ENCODE data around the gene TRAF2.
"Not testable (repeated sequence)": the region's sequence is repeated elsewhere in the genome, so short reads cannot be mapped to it uniquely, and the experiment has no call there.

TRAF2 gene

DNA sequence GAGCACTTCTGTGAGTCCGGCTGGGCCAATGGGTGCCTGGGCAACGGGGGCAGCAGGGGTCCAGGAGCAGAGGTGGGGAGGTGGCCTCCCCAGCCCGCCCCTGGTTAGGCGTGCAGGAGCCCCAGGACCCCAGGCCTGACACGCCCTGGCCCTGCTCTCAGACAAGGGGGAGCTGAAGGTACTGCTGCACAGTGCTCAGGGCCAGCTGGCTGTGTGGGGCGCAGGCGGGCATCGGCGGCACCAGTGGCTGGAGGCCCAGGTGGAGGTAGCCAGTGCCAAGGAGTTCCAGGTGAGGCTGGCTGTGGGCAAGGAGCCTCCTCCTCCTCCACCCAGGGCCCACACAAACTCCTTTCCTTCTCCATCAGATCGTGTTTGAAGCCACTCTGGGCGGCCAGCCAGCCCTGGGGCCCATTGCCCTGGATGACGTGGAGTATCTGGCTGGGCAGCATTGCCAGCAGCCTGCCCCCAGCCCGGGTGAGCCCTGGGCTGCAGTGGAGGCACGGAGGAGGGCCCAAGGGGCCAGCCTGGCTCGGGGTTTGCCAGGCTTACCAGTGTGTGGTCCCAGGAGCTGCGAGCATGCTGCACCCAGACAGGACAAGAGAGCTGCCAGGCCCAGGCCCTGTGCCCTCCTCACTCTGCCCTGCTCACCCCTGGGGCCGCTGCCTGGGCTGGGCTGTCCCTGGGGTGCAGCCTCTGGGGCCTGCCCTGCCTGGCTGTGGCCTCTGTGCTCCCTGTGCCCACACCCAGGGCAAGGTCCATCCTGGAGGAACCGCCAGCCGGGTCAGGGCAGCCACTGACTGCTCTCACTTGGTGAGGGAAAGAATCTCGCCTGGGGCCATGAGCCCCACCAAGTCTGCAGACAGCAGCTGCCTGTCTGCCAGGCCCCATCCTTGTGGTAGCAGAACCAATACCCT lies 27.2 kb upstream of the TRAF2 start:
- no peak for DNase-seq

DNA sequence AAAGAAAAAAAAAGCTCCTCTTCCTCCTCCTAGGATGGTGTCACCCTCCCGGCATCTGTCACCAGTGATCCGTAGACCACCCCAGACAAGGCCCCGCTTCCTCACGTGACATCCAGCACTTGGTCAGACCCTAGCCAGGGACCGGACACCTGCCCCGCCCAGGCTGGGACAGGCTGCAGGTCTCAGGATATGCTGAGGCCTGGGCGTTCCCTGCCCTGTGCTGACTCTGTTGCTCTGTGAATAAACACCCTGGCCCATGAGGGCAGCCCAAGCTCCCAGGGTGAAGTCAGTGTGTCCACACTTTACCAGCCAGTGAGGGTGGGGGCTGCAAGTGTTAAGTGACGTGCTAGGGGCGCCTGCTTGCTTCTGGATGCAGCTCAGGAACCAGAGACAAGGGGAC lies 25.8 kb upstream of the TRAF2 start:
- DNase-seq: no peak

GRCh38 chr9:136860933-136861873 lies 25.1 kb upstream of the TRAF2 start:
- no peak for DNase-seq

GRCh38 chr9:136861874-136862457 lies 24.4 kb upstream of the TRAF2 start:
- DNase-seq: no peak

- no peak for DNase-seq
Measured at GRCh38 chr9:136862849-136863622, 23.3 kb upstream of the TRAF2 start.

GRCh38 chr9:136863623-136864273 lies 22.6 kb upstream of the TRAF2 start:
- DNase-seq: no peak

- no peak for DNase-seq
Measured at GRCh38 chr9:136865041-136865767, 21.1 kb upstream of the TRAF2 start.

- DNase-seq: no peak
Measured at GRCh38 chr9:136865768-136866103, 20.6 kb upstream of the TRAF2 start.

- DNase-seq: not testable (repeated sequence)
Measured at GRCh38 chr9:136866898-136867421, 19.4 kb upstream of the TRAF2 start.

DNA sequence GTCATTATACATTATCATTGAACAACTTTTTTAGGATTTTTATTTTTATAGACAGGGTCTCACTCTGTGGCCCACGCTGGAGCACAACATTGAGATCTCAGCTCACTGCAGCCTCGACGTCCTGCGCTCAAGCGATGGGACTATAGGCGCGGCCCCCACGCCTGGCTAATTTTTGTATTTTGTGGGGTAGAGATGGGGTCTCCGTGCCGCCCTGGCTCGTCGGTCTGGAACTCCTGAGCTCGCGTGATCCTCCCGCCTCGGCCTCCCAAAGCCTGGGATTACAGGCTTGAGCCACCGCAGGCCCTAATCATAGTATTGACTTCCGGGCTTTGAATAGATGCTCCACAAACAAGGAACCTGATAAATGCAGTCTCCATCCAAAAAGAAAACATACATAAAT lies 18.8 kb upstream of the TRAF2 start:
- no peak for DNase-seq

DNA sequence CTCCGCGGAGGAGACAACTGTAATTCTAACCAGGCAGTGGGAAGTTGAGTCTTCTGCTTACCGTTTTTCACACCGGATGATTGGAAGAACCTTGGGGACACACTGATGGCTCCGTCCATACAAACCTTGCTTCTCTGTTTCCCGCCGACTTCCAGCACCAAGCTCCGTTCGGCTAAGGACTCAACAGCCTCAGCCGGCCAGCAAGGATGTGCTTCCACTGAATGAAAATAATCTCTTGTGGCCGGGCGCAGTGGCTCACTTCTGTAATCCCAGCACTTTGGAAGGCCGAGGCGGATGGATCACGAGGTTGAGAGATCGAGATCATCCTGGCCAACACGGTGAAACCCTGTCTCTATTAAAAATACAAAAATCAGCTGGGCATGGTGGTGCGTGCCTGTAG lies 18.4 kb upstream of the TRAF2 start:
- no peak for DNase-seq

DNA sequence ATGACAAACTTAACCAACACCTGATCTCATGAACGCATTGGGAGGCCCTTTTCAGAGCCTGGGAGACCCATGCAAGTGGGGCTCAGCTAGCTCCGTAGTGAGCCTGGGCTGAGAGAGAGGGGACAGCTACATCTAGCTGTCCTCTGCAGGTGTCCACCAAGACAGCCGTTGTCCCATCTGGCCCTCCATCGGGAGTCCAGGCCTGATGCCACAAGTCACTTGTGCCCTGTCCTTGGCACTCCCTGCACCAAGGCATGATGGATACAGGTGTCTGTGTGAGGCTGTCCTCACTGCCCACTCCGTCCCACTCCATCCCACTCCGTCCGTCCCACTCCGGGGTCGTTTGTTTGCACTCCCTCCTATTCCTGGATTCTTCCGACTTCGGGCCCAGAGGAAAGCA lies 17.7 kb upstream of the TRAF2 start:
- no peak for DNase-seq

DNA sequence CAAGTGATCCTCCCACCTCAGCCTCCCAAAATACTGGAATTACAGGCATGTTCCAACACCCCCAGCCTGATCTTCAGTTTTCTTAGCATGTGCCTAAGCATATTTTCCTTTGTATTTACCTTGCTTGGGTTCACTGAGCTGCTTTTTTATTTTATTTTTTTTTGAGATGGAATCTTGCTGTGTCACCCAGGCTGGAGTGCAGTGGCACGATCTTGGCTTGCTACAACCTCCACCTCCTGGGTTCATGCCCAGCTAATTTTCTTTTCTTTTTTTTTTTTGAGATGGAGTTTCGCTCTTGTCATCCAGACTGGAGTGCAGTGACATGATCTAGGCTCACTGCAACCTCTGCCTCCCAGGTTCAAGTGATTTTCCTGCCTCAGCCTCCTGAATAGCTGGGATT lies 16.7 kb upstream of the TRAF2 start:
- DNase-seq: not testable (repeated sequence)

DNA sequence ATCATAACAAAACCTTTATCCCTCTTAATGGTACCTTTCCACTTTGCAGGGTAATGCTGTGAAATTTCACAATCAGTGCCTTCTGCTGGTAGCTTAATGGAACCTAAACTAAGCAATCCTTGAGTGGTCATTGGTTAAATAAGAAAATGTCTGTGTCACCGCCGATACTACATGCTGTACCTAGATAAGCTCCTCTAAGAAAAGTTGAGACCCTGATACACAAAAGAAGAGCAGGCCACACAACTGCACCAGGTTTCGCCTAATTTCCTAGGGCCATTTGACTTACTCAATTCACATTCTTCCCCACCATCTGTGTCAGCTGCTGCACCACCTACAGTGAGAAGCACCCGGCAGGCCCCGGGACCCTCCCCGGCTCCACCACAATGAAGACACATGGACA lies 11.2 kb upstream of the TRAF2 start:
- DNase-seq: no peak

- no peak for DNase-seq
Measured at GRCh38 chr9:136876476-136876875, 9.8 kb upstream of the TRAF2 start.

GRCh38 chr9:136880651-136881050 lies 5.7 kb upstream of the TRAF2 start:
- no peak for DNase-seq

DNA sequence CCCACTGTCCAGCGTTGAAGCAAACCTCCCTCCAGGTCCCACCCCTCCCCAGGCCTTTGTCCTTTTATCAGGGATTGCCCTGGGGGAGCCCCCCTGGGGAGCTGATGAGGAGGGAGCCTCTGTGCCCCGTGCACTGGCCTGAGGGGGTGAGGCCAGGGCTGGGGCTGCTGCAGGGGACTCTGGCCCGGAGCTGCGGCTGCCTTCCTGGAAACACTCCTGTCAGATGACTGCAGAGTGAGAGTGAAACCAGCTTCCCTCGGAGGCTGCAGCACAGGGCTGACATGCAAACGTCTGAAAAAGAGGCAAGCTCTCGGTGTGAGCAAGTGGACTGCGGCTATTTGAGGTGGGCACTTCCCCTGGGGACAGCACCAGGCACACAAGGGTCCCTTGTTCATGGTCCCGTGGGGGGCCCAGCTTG lies 4.6 kb upstream of the TRAF2 start:
- DNase-seq: peak; percentile 58

GRCh38 chr9:136882109-136882946 lies 4.0 kb upstream of the TRAF2 start:
- peak; percentile 93 for DNase-seq

- not testable (repeated sequence) for DNase-seq
Measured at GRCh38 chr9:136882947-136883283, 3.4 kb upstream of the TRAF2 start.

DNA sequence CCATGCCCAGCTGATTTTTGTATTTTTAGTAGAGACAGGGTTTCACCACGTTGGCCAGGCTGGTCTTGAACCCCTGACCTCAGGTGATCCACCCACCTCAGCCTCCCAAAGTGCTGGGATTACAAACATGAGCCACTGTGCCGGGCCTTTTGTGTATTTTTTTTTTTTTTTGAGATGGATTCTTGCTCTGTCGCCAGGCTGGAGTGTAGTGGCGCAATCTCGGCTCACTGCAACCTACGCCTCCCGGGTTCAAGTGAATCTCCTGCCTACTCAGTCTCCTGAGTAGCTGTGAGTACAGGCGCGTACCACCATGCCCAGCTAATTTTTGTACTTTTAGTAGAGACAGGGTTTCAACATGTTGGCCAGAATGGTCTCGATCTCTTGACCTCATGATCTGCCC lies 2.6 kb upstream of the TRAF2 start:
- DNase-seq: not testable (repeated sequence)
